ENCODE data around the gene DDA1.
"Not testable (repeated sequence)": the region's sequence is repeated elsewhere in the genome, so short reads cannot be mapped to it uniquely, and the experiment has no call there.

The DDA1 gene

DNA sequence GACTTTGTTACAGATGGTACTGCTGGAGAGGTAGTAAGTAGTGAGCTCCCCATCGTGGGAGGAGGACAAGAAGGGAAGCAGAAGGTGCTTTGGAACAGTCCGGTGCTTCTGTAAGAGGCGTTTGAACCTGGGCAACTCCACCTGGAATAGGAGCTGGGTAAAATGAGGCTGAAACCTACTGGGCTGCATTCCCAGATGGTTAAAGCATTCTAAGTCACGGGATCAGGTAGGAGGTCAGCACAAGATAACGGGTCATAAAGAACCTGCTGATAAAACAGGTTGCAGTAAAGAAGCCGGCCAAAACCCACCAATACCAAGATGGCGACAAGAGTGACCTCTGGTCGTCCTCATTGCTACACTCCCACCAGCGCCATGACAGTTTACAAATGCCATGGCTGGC lies 22.6 kb upstream of the DDA1 start:
- no peak for DNase-seq (ENCODE audit: low spot score)

- no peak for DNase-seq (ENCODE audit: low spot score)
Observed at GRCh38 chr19:17289489-17289888, 19.9 kb upstream of the DDA1 start.

DNA sequence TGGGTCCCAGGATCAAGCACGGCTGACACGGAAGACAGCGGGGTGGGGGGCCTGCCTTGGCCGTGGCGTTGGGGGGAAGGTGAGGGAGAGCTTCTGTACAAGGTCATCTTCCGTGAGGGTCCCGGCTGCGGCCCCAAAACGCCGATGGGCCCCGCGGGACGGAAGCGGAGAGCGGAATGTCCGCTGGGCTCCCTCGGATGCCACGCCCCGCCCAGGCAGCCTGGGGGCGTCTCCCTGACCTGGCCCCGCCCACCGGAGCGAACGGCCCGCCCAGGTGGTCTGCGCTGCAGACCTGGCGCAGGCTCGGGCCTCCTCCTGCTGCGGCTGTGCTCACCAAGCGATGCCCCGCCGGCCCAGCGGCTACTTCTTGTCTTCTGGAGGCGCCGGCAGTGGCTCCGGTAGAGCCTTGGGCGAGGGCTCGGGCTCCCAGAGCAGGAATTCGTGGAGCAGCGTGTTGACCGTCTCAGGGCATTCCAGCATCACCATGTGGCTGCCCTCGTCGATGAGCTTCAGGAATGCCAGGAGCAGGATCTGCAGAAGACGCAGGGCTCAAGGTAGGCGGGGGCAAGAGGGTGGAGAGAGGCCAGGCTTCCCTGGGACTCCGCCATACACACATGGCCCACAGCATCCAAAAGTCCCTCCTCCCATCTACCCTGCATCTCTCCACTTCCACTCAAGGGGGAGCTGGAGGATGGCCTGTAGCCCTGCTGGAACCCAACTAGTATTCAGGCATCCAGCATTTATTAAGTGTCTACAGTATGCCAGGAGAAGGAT lies 16.9 kb upstream of the DDA1 start:
- peak; percentile 82 for DNase-seq (ENCODE audit: low spot score)

- no peak for DNase-seq (ENCODE audit: low spot score)
Observed at GRCh38 chr19:17293605-17294004, 15.8 kb upstream of the DDA1 start.

DNA sequence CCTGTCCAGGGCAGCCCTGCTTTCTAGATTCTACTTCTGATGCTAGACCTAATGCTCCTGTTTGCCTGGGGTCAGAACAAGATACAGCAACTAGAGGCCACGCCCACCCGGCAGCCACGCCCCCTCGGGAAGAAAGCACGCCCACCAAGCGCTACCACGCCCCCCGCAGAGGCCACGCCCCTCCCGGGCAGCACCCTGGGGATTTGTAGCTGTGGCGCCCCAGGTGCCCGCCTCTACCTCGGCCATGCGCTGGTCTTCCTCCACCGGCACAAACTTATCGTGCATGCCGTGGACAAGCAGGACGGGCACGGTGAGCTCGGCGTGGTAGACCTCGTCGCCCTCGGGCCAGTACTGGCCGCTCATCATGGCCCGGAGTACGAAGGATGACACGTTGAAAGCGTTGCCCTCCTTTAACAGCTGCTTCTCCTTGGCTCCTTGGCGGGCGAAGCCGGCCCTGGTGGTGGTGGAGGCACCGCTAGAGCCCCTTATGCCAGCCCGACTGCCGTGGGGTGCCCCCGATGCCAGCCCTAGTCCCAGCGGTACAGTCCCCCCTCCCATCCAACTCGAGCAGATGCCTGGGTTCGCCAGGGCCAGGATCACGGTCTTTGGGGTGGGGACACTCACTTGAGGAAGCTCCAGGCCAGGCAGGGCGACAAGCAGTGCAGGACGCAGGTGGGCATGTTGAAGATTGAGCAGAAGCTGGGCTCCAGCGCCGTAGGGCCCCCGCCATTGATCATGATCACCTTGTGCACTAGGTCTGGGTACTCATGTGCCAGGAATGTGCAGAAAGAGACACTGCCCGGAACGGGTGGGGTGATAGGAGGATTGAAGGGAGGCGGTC lies 15.1 kb upstream of the DDA1 start:
- DNase-seq (ENCODE audit: low spot score): no peak

DNA sequence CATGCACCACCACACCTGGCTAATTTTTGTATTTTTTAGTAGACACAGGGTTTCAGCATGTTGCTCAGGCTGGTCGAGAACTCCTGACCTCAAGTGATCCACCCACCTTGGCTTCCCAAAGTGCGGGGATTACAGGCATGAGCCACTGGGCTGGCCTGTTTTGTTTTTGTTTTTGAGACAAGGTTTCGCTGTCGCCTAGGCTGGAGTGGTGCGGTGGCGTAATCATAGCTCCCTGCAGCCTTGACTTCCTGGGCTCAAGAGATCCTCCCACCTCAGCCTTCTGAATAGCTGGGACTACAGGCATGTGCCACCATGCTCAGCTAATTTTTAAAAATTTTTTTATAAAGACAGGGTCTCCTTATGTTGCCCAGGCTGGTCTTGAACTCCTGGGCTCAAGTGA lies 13.8 kb upstream of the DDA1 start:
- not testable (repeated sequence) for DNase-seq (ENCODE audit: low spot score)

DNA sequence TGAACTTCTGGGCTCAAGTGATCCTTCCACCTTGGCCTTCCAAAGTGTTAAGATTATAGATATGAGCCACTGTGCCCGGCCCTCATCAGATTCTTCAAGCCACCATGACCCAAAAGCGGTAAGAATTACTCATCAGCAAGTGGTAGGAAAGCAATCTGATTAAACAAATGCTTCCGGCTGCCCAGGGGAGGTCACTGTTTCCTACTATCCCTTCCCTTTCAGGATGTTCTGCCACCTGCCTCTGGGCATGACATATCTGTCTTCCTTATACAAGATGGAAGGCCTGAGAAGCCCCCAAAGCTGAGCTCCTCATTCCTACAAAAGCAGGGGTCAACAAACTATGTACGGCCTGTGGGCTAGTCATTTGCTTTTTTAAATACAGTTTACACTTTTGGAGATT lies 13.1 kb upstream of the DDA1 start:
- no peak for DNase-seq (ENCODE audit: low spot score)

GRCh38 chr19:17296976-17297375 lies 12.4 kb upstream of the DDA1 start:
- DNase-seq (ENCODE audit: low spot score): no peak

- DNase-seq (ENCODE audit: low spot score): no peak
Observed at GRCh38 chr19:17300992-17301619, 8.3 kb upstream of the DDA1 start.

GRCh38 chr19:17302391-17303166 lies 6.8 kb upstream of the DDA1 start:
- no peak for DNase-seq (ENCODE audit: low spot score)

DNA sequence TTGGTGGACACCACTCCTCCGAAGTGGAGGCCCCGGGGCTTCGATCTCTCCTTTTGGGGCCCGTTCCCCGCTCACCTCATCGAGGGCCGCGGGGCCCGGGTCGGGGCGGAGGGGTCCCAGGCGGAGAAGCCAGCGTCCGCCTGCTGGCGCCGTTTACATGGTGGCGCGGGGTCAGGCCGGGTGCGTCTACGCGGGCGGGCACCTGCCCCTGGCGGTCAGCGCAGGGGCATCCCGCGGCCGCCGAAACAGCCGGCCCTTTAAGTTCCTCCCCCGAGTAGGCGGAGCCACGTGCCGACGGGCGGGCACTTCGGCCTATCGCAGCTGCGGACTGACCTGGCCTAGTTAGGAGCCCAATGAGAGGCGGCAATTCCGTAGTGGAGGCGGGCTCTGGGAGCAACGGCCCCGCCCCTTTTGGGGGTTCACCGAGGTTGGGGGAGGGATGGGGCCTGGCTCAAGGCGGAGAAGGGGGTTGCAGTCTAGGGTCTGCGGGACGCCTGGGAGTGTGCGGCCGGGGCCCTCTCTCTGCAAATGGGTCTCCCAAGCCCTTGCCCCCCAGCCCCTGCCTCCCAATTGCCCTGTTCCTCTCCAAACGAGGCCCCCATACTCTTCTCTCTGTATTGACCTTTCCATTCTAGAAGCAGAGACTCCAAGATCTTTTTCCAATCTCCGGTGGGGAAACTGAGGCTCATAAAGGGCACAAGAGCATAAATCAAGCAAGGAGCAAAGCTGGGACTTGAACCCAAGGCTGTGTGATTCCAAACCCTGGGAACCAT lies 6.0 kb upstream of the DDA1 start, which contains the start of gene ABHD8:
Gene ABHD8 (minus strand): TSS at position 259 of the 773 bp plus-strand sequence. CDS start 1,809 bp downstream, outside the sequence.
- DNase-seq (ENCODE audit: low spot score): peak; percentile 97

DNA sequence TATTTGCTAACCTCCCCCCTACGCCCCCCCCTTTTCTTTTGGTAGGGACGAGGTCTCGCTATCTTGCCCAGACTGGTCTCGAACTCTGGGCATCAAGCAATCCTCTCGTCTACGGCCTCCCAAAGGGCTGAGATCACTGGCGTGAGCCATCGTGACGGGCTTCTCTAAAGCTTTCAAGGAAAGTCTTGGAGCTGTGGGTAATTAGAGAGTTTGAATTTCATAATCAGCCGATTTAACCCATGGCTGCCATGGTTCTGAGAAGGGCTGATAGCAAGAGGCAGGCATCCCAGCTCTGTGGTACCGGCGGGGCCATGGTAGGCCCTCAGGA lies 5.5 kb upstream of the DDA1 start:
- no peak for DNase-seq (ENCODE audit: low spot score)

DNA sequence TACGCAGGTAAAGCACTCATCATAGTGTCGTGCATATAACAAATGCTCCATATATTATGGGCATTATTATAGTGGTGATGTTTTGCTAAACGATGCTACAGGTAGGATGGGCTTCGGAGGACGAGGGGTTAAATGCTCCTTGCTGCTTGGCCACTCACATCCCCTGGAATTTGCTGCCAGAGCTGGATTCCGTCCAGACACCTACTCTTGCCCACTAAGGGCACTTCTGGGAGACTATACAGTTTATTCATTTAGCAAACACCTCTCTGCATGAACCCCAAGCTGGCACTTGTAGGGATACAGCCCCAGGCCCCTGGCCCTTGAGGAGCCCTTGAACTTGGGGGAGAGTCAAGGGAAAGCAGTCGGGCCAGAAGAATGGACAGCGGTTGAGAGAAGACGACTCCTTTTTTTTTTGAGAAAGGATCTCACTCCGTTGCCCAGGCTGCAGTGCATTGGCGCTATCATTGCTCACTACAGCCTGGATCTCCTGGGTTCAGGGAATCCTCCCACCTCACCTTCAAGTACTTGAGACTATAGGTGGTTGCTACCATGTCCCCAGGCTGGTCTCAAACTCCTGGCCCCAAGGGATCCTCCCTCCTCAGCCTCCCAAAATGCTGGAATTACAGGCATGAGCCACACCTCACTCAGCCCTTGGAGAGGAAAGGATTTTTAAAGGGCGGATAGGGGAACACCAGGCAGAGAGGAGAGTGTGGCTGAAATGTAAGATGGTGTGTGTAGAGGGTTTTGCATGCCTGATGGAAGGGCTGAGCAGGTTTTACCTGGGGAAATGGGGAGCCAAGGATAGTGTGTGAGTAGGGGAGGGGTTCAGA lies 4.8 kb upstream of the DDA1 start:
- DNase-seq (ENCODE audit: low spot score): no peak

DNA sequence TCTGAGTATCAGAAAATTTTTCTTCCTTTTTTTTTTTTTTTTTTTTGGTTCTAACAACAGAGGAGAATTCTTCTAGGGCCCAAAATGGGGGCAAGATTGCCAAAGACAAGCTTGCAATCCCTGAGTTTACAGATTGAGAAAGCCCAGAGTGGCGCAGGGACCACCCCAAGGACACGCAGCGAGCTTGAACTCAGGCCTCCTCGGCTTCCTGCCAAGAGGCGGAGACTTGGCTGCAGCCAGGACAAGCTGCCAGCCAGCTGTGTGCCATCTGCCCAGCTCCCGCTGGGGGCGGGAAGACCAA lies 4.2 kb upstream of the DDA1 start:
- no peak for DNase-seq (ENCODE audit: low spot score)

DNA sequence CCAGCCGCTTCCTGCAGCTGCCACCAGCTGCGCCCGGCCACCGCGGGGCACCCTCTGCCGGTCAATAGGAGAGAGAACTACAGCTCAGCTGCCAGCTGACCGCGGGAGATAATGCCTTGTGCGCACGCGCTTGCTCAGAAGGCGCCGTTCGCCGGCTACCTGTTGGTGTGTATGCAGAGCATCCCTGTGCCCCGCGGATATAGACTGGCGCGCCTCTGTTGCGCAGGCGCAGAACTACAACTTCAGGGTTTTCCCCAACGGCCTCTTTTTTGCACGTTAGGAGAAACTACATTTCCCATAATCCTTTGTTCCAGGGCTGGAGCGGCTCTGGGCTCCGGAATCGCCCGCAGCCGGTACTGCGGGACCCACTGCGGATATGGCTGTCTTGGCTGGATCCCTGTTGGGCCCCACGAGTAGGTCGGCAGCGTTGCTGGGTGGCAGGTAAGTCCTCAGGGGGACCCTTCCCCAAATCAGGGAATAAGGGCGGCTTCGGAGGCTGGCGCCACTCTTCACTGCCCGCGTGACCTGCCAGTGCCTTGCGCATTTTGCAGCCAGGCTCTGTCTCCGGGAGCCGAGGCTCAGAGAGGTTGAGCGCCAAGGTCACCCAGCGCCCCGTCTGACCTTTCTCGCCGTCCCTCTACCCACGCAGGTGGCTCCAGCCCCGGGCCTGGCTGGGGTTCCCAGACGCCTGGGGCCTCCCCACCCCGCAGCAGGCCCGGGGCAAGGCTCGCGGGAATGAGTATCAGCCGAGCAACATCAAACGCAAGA lies 3.7 kb upstream of the DDA1 start, which contains the start of gene MRPL34:
Gene MRPL34 (plus strand): TSS at position 356 of the 768 bp plus-strand sequence. CDS start 21 bp downstream, at position 377.
- DNase-seq (ENCODE audit: low spot score): peak; percentile 94

GRCh38 chr19:17306285-17306714 lies 3.1 kb upstream of the DDA1 start:
- no peak for DNase-seq (ENCODE audit: low spot score)

DNA sequence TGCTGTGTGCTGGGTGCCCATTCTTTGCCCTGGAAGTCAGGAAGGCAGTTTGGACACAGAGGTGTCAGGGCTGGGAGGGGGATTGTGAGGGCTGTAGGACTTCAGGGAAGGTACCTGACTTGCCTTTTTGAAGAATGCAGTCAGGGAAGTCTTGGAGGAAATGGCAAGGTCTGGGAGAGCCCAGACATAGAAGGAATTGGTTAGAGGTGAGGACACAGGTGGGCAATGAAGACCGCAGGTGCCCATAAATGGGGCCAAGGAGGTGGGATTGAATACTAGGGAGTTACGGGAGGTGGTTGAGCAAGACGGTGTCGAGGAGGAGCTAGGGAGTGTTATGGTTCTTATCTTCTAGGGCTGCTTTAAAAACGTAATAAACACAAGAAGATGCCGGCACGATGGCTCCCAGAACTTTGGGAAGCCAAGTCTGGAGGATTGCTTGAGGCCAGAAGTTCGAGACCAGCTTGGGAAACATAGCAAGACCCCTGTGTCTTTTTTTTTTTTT lies 1.4 kb upstream of the DDA1 start:
- no peak for DNase-seq (ENCODE audit: low spot score)

GRCh38 chr19:17309965-17310461 lies 650 bp downstream of the DDA1 start:
- no peak for DNase-seq (ENCODE audit: low spot score)
